ENCODE measurements around the gene ST3GAL4. TPM values are rescaled to one million over a fixed set of nuclear protein-coding genes. Genes with fewer than 3 reads are reported as not detected.
"Not testable (repeated sequence)": the region's sequence is repeated elsewhere in the genome, so short reads cannot be mapped to it uniquely, and the experiment has no call there.

Gene ST3GAL4
- total and polyA plus RNA-seq, 7 donors, result 43.1 to 336 (median 69.2) TPM

DNA sequence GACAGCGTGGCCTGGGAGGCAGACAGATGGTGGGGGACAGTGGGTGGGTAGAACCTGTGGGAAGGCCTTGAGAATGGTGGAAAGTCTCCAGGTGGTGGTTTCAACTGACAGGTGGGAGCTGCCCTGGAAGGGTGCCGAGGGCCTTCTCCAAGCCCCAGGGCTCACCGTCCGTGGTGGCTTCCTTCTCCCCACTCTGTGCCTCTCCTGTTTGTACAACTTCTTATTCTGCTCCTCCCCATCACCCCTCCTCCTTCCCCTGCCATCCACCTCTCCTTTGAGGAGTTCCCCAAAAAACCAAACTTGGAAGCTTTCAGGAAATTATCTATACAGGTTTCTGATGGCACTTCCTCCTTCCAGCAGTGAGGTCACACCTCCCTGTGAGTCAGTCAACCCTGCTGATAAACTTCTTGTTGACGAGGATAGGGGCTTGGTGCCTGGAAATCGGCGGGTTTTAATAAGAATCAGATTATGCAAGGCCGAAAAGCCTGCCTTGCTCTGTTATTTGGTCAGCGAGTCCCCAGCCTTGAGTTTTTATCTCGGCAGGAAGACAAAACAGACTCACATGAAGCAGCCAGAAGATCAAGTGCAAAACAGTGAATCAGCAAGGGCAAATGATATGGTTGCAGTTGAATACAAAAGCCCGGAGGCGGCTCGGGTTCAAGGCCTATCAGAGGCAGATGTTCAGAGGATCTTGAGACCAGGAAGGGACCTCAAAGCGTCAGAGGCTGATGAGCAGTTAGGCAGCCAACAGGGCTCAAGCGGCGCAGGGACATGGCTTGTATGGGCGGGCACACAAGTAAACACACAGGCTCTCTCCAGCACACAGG, 9.5 kb upstream of the ST3GAL4 start:
- 67 to 85% methylated on average over 17 of the region's 17 CpGs for WGBS, 2 donors
- intact Hi-C loops (cut with DNase I), result no loop called here
- DNase-seq, result no peak

DNA sequence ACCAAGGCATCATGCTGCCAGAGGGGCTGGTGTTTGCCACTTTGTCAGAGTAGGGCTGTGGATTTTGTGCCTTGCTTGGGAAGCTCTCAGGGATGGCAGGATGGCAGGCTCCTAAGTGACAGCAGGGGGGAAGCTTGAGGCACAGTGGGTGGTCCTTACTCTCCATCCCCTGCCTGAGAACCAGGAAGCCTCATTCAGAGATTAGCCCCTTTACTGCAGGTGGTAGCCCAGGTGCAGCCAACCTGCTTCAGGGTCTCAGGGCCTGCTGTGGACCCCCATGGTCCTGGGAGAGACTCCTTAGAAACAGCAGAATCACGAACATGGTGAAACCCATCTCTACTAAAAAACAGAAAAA, 8.9 kb upstream of the ST3GAL4 start:
- H3K9me3 ChIP-seq, result no peaks in the 10 kb centered on the region
- no peak for DNase-seq
- no peak overlapping the region for H3K4me3 ChIP-seq
- H3K36me3 ChIP-seq, result peaks cover 0 to 42% (median 6%) of the 10 kb centered on the region in 4 donors
- no peaks in the 10 kb centered on the region for H3K27me3 ChIP-seq
- peak overlapping the region; percentile 30 to 63 (median 45) for H3K27ac ChIP-seq
- intact Hi-C loops (cut with DNase I), result no loop called here
- TF ChIP-seq POLR2A (IDR thresholded peaks at IDR 0.05) (no peak), EP300 (IDR thresholded peaks at IDR 0.05) (no peak), POLR2AphosphoS5 (IDR thresholded peaks at IDR 0.05) (no peak)
- TF ChIP-seq, protein P1, sequence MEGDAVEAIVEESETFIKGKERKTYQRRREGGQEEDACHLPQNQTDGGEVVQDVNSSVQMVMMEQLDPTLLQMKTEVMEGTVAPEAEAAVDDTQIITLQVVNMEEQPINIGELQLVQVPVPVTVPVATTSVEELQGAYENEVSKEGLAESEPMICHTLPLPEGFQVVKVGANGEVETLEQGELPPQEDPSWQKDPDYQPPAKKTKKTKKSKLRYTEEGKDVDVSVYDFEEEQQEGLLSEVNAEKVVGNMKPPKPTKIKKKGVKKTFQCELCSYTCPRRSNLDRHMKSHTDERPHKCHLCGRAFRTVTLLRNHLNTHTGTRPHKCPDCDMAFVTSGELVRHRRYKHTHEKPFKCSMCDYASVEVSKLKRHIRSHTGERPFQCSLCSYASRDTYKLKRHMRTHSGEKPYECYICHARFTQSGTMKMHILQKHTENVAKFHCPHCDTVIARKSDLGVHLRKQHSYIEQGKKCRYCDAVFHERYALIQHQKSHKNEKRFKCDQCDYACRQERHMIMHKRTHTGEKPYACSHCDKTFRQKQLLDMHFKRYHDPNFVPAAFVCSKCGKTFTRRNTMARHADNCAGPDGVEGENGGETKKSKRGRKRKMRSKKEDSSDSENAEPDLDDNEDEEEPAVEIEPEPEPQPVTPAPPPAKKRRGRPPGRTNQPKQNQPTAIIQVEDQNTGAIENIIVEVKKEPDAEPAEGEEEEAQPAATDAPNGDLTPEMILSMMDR (IDR thresholded peaks at IDR 0.05), result no peak
- 90 to 95% methylated on average over 1 of the region's 1 CpG for WGBS, 2 donors
- H3K4me1 ChIP-seq, result peaks cover 0 to 39% (median 33%) of the 10 kb centered on the region in 4 donors

More for the DNA sequence above, 9.5 kb upstream of the ST3GAL4 start:
- peak overlapping the region; percentile 30 to 63 (median 45) for H3K27ac ChIP-seq
- H3K36me3 ChIP-seq, result peaks cover 0 to 42% (median 8%) of the 10 kb centered on the region in 4 donors
- peaks cover 0 to 33% (median 29%) of the 10 kb centered on the region in 4 donors for H3K4me1 ChIP-seq
- no peaks in the 10 kb centered on the region for H3K27me3 ChIP-seq
- H3K9me3 ChIP-seq, result no peaks in the 10 kb centered on the region
- TF ChIP-seq EP300 (IDR thresholded peaks at IDR 0.05) (no peak), POLR2A (IDR thresholded peaks at IDR 0.05) (no peak), POLR2AphosphoS5 (IDR thresholded peaks at IDR 0.05) (peak in 1 of 4 donors; percentile 29)
- TF ChIP-seq, protein P1 (IDR thresholded peaks at IDR 0.05), result no peak
- no peak overlapping the region for H3K4me3 ChIP-seq

DNA sequence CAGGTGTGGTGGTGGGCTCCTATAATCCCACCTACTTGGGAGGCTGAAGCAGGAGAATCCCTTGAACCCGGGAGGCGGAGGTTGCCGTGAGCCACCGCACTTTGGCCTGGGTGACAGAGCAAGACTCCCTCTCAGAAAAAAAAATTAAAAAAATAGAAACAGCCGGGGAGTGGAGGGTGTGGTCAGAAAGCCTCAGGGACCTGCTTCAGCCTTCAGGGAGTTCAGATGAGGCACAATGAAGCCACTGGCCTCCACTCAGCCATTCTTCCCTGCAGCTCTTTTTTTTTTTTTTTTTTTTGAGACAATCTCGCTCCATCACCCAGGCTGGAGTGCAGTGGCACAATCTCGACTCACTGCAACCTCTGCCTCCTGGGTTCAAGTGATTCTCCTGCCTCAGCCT, 8.5 kb upstream of the ST3GAL4 start:
- H3K27me3 ChIP-seq; intact Hi-C loops (cut with DNase I); H3K9me3 ChIP-seq; DNase-seq; H3K4me3 ChIP-seq: not testable (repeated sequence)
- Histone ChIP-seq H3K4me1 (peaks cover 0 to 43% (median 37%) of the 10 kb centered on the region in 4 donors), H3K27ac (peak overlapping the region in 3 of 4 donors; percentile 44 to 63 (median 46)), H3K36me3 (peaks cover 0 to 39% (median 5%) of the 10 kb centered on the region in 4 donors)
- 83 to 87% methylated on average over 7 of the region's 7 CpGs for WGBS, 2 donors

GRCh38 chr11:126347751-126348668, 7.5 kb upstream of the ST3GAL4 start:
- TF ChIP-seq POLR2A (IDR thresholded peaks at IDR 0.05), result no peak
- TF ChIP-seq EP300 (IDR thresholded peaks at IDR 0.05), result no peak
- TF ChIP-seq, protein P1 (IDR thresholded peaks at IDR 0.05), result no peak
- TF ChIP-seq POLR2AphosphoS5 (IDR thresholded peaks at IDR 0.05), result no peak
- H3K27ac ChIP-seq, result peak overlapping the region; percentile 60 to 76 (median 64)
- no peak for DNase-seq
- H3K27me3 ChIP-seq, result no peaks in the 10 kb centered on the region
- H3K4me3 ChIP-seq, result no peak overlapping the region
- 84 to 93% methylated on average over 17 of the region's 17 CpGs for WGBS, 2 donors
- peaks cover 0 to 53% (median 44%) of the 10 kb centered on the region in 4 donors for H3K4me1 ChIP-seq
- H3K9me3 ChIP-seq, result no peaks in the 10 kb centered on the region
- peaks cover 0 to 30% (median 5%) of the 10 kb centered on the region in 4 donors for H3K36me3 ChIP-seq
- intact Hi-C loops (cut with DNase I), result no loop called here

Measured in sigmoid colon (tissue), 7 donors.